Stomach (tissue), 4 donors: ENCODE data around the gene AGPS.
A peak's percentile ranks its signal among the peaks of the same experiment; 100 is the strongest.

ENCODE experiments used
- EP300 ChIP-seq: sonication (generic); formaldehyde crosslinking; IDR thresholded peaks from one replicate; pipeline ENCODE4 v1.6.1; 2017; ENCODE audit warnings: antibody characterized with exemption
- TF ChIP-seq, protein P1 (sequence below), 7 experiments: fragments of 450-650 bp in 4 of 7; fragments of 200-600 bp in 3 of 7; sonication (generic) in 3 of 7; IDR thresholded peaks; one replicate each; pipeline ENCODE4 v1.5.1; 2016 to 2019; ENCODE audit warnings: antibody characterized with exemption in 7 of 7, control low read depth in 2 of 7, mild to moderate bottlenecking in 1 of 7

DNA sequence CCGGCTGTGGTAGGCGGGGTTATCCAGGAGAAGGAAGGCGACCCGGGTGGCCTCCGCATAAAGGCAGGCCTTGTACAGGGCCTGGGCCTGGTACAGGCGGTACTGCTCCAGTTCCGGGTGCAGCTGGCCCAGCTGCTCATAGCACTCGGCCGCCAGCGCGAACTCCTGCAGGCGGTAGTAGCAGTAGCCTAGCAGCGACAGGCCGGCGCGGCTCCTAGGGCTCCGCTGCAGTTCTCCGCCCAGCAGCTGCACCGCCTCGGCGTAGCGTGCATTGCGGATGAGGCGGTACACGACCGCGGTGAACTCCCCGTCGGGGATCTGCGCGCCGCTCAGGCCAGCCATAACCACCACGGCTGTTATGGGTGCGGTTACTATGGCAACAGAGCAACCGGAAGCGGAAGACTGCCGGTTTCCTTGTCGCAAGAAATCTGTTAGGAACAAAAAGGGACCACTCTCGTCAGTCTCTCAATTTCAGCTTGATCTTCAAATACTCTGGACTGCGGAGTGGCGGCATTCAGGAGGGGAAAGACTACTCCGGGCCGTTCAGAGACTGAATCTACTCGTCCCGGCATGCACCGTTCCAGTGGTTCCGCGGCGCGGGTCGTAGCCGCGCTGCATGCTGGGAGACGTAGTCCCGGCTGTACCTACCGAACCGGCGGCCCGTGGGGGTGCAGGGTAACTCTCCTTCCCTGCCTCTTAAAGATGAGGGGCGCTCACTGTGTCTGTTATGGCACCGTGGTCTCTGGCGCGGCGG lies 160.0 kb downstream of the AGPS start:
- TF ChIP-seq, protein P1, sequence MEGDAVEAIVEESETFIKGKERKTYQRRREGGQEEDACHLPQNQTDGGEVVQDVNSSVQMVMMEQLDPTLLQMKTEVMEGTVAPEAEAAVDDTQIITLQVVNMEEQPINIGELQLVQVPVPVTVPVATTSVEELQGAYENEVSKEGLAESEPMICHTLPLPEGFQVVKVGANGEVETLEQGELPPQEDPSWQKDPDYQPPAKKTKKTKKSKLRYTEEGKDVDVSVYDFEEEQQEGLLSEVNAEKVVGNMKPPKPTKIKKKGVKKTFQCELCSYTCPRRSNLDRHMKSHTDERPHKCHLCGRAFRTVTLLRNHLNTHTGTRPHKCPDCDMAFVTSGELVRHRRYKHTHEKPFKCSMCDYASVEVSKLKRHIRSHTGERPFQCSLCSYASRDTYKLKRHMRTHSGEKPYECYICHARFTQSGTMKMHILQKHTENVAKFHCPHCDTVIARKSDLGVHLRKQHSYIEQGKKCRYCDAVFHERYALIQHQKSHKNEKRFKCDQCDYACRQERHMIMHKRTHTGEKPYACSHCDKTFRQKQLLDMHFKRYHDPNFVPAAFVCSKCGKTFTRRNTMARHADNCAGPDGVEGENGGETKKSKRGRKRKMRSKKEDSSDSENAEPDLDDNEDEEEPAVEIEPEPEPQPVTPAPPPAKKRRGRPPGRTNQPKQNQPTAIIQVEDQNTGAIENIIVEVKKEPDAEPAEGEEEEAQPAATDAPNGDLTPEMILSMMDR (IDR thresholded peaks at IDR 0.05), result peak in 1 of 7 experiments; percentile 13
- TF ChIP-seq EP300, result no peak
